CD4-positive, CD25-positive, alpha-beta regulatory T cell (primary cell): ENCODE results near the gene C19orf85. TPM values are rescaled to one million over a fixed set of nuclear protein-coding genes. Genes with fewer than 3 reads are reported as not detected.

Experiments used
- ATAC-seq, 2 donors: fragments of 150-1000 bp; cut with Tn5 transposase; one replicate each; pipeline ENCODE4 v1.10.0; 2021; ENCODE audit warnings: low read depth in 2 of 2, moderate number of reproducible peaks in 2 of 2, moderate library complexity in 1 of 2
- DNase-seq, 3 donors: peaks; one replicate each; pipeline versions ENCODE4 v3.0.0 to v3.0.0-alpha.2; 2012 to 2022; ENCODE audit warnings: mixed read lengths in 1 of 3
- H3K27ac ChIP-seq: one replicate; pipeline ENCODE4 v1.7.0; 2013; ENCODE audit warnings: mild to moderate bottlenecking, low read length; ENCODE audit not compliant: insufficient read depth, poor library complexity, severe bottlenecking
- H3K27me3 ChIP-seq: one replicate; pipeline ENCODE4 v1.7.0; 2013; ENCODE audit warnings: low read length; ENCODE audit not compliant: control insufficient read depth, insufficient read depth
- H3K36me3 ChIP-seq: one replicate; pipeline ENCODE4 v1.7.0; 2013; ENCODE audit warnings: mild to moderate bottlenecking, low read length, moderate library complexity; ENCODE audit not compliant: control insufficient read depth, insufficient read depth
- H3K4me1 ChIP-seq: 2 replicates; pipeline ENCODE4 v1.7.0; 2013; ENCODE audit warnings: mild to moderate bottlenecking, low read length; ENCODE audit not compliant: insufficient read depth, control insufficient read depth, poor library complexity, severe bottlenecking
- H3K4me3 ChIP-seq: one replicate; pipeline ENCODE4 v1.7.0; 2013; ENCODE audit warnings: low read depth, mild to moderate bottlenecking, low read length, moderate library complexity
- H3K9me3 ChIP-seq, 2 experiments: 1 replicate in 1 of 2; 2 replicates in 1 of 2; pipeline ENCODE4 v1.7.0; 2013; ENCODE audit warnings: low read length in 2 of 2, mild to moderate bottlenecking in 1 of 2, moderate library complexity in 1 of 2; ENCODE audit not compliant: control insufficient read depth in 2 of 2
- H3K27ac Mint-ChIP-seq, 3 donors: one replicate each; pipeline ENCODE4 v1.8.0; 2020 to 2022; ENCODE audit warnings: mild to moderate bottlenecking in 3 of 3, mixed read lengths in 3 of 3, moderate library complexity in 2 of 3
- H3K27me3 Mint-ChIP-seq: one replicate; pipeline ENCODE4 v1.8.0; 2022; ENCODE audit warnings: mild to moderate bottlenecking, mixed read lengths
- H3K36me3 Mint-ChIP-seq: one replicate; pipeline ENCODE4 v1.8.0; 2020; ENCODE audit warnings: mixed read lengths
- H3K4me1 Mint-ChIP-seq, 4 donors: one replicate each; pipeline ENCODE4 v1.8.0; 2020 to 2022; ENCODE audit warnings: mixed read lengths in 4 of 4, mild to moderate bottlenecking in 1 of 4
- H3K4me3 Mint-ChIP-seq, 4 donors: one replicate each; pipeline ENCODE4 v1.8.0; 2020 to 2022; ENCODE audit warnings: mild to moderate bottlenecking in 4 of 4, mixed read lengths in 4 of 4, moderate library complexity in 3 of 4
- H3K9me3 Mint-ChIP-seq, 7 donors: one replicate each; pipeline ENCODE4 v1.8.0; 2020 to 2022; ENCODE audit warnings: mixed read lengths in 7 of 7, mild to moderate bottlenecking in 3 of 7, moderate library complexity in 2 of 7
- polyA plus RNA-seq, 4 donors: library from polyadenylated mRNA; unstranded; fragments of 300-500 nt; fragmentation: Illumina TruSeq; gene quantifications; one replicate each; pipeline ENCODE4 v1.2.3, GENCODE V29; 2021
- total RNA-seq: library from RNA; stranded (reverse); gene quantifications from one replicate; pipeline ENCODE4 v1.2.3, GENCODE V29; 2022

C19orf85 gene
- total and polyA plus RNA-seq, 5 donors from 2014 or later = not detected

- Histone ChIP-seq H3K27me3 (no peaks in the 10 kb centered on the region), H3K4me1 (peaks cover 18% of the 10 kb centered on the region), H3K27ac (peak within 1 kb of the TSS; percentile 71), H3K9me3 (no peaks in the 10 kb centered on the region), H3K36me3 (no peaks in the 10 kb centered on the region), H3K4me3 (peak within 1 kb of the TSS; percentile 72)
- no peaks in the 10 kb centered on the region for H3K36me3 Mint-ChIP-seq
- peak; percentile 100 for DNase-seq
- H3K4me1 Mint-ChIP-seq = peaks cover 0 to 31% (median 7%) of the 10 kb centered on the region in 4 donors
- peak within 1 kb of the TSS; percentile 92 to 96 (median 95) for H3K27ac Mint-ChIP-seq
- peaks cover 0 to 2% (median 0%) of the 10 kb centered on the region in 7 donors for H3K9me3 Mint-ChIP-seq
- ATAC-seq = peak; percentile 96 to 97
- H3K27me3 Mint-ChIP-seq = no peaks in the 10 kb centered on the region
- H3K4me3 Mint-ChIP-seq = peak within 1 kb of the TSS; percentile 90 to 94 (median 93)
Observed at GRCh38 chr19:55461259-55461973, 3.1 kb downstream of the C19orf85 start, which contains the start of gene ISOC2. Gene ISOC2, minus strand, starts transcription at chr19:55461642. Its CDS starts 5,156 bp downstream, at chr19:55456486.

DNA sequence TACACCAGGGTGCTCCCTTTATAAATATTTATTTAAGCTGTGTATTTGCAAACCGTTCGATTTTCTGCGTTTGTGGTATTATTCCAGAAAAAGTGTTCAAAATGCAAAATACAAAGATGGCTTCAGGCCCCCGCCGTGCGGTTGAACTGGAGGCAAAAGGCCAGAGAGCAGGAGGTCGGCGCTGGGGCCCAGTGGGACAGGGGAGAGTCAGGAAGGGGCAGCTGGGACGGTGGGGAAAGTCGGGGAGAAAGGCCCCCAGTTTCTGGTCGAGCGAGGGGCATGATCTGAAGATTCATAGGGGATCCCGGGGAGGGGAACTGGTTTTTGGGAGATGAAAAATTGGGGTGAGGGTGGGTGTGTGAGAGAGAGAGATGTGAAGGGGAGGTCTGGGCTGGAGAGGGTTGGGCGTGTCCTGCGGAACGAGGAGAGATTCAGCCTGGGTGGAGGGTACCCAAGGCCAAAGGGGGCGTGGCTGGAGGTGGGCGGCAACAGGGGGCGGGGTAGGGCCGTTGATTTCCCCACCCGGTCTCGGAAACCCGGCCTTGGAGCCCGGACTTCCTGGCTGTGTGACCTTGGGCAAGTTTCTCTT is 3.8 kb downstream of the C19orf85 start:
- Histone ChIP-seq H3K27me3 (no peaks in the 10 kb centered on the region), H3K4me1 (peaks cover 18% of the 10 kb centered on the region), H3K4me3 (peak overlapping the region; percentile 48), H3K9me3 (no peaks in the 10 kb centered on the region), H3K36me3 (no peaks in the 10 kb centered on the region), H3K27ac (peak overlapping the region; percentile 71)
- Mint-ChIP-seq H3K27ac (peak overlapping the region; percentile 89 to 95 (median 92)), H3K27me3 (no peaks in the 10 kb centered on the region), H3K4me1 (peaks cover 0 to 31% (median 7%) of the 10 kb centered on the region in 4 donors), H3K9me3 (peaks cover 0 to 2% (median 0%) of the 10 kb centered on the region in 7 donors), H3K36me3 (no peaks in the 10 kb centered on the region), H3K4me3 (peak overlapping the region; percentile 72 to 94 (median 91))
- ATAC-seq (no peak), DNase-seq (peak in 2 of 3 donors; percentile 40 to 42)

- H3K27ac ChIP-seq = no peak overlapping the region
- peaks cover 18% of the 10 kb centered on the region for H3K4me1 ChIP-seq
- ATAC-seq = no peak
- no peak overlapping the region for H3K4me3 ChIP-seq
- Mint-ChIP-seq H3K36me3 (no peaks in the 10 kb centered on the region), H3K9me3 (peaks cover 0 to 2% (median 0%) of the 10 kb centered on the region in 7 donors), H3K27me3 (no peaks in the 10 kb centered on the region), H3K27ac (peak overlapping the region in 2 of 3 donors; percentile 33 to 92), H3K4me3 (peak overlapping the region; percentile 72 to 94 (median 91)), H3K4me1 (peaks cover 0 to 31% (median 7%) of the 10 kb centered on the region in 4 donors)
- no peaks in the 10 kb centered on the region for H3K27me3 ChIP-seq
- DNase-seq = no peak
- no peaks in the 10 kb centered on the region for H3K36me3 ChIP-seq
- H3K9me3 ChIP-seq = no peaks in the 10 kb centered on the region
Observed at GRCh38 chr19:55459950-55460657, 4.4 kb downstream of the C19orf85 start.

DNA sequence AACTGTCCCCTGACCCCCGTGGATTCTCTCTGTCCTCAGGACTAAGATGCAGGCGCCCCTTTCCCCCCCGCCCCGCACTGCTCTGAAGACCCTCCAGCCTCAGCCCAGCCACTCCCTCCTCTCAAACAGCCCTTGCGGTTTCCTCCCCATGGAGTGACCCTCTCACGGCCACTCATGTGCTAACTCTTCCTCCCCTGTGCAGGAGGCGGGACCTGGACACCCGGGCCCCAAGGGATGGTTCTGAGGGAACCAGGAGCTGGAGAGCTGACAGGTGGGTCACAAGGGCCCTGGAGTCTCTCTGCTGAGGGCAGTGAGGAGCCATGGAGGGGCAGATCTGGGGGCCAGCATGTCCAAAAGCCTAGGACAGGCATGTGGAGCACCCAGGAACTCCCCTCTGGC is 5.0 kb downstream of the C19orf85 start:
- H3K4me1 ChIP-seq = peaks cover 18% of the 10 kb centered on the region
- no peak overlapping the region for H3K27ac ChIP-seq
- peak overlapping the region in 3 of 4 donors; percentile 12 to 72 (median 58) for H3K4me3 Mint-ChIP-seq
- ATAC-seq = no peak
- DNase-seq = no peak
- no peaks in the 10 kb centered on the region for H3K36me3 ChIP-seq
- H3K27me3 Mint-ChIP-seq = peaks cover 4% of the 10 kb centered on the region
- H3K9me3 Mint-ChIP-seq = peaks cover 0 to 2% (median 0%) of the 10 kb centered on the region in 7 donors
- no peaks in the 10 kb centered on the region for H3K27me3 ChIP-seq
- H3K36me3 Mint-ChIP-seq = peaks cover 3% of the 10 kb centered on the region
- H3K9me3 ChIP-seq = no peaks in the 10 kb centered on the region
- no peak overlapping the region for H3K4me3 ChIP-seq
- H3K4me1 Mint-ChIP-seq = peaks cover 0 to 31% (median 9%) of the 10 kb centered on the region in 4 donors
- no peak overlapping the region for H3K27ac Mint-ChIP-seq

- Histone ChIP-seq H3K4me3 (no peak overlapping the region), H3K27ac (no peak overlapping the region), H3K36me3 (no peaks in the 10 kb centered on the region), H3K27me3 (no peaks in the 10 kb centered on the region), H3K4me1 (peaks cover 19% of the 10 kb centered on the region), H3K9me3 (no peaks in the 10 kb centered on the region)
- peaks cover 12% of the 10 kb centered on the region for H3K36me3 Mint-ChIP-seq
- no peak overlapping the region for H3K27ac Mint-ChIP-seq
- peaks cover 0 to 2% (median 0%) of the 10 kb centered on the region in 7 donors for H3K9me3 Mint-ChIP-seq
- H3K4me3 Mint-ChIP-seq = peak overlapping the region in 2 of 4 donors; percentile 43 to 72
- H3K27me3 Mint-ChIP-seq = peaks cover 20% of the 10 kb centered on the region
- ATAC-seq (no peak), DNase-seq (no peak)
- H3K4me1 Mint-ChIP-seq = peaks cover 0 to 38% (median 16%) of the 10 kb centered on the region in 4 donors
Observed at GRCh38 chr19:55457683-55458457, 6.7 kb downstream of the C19orf85 start.

DNA sequence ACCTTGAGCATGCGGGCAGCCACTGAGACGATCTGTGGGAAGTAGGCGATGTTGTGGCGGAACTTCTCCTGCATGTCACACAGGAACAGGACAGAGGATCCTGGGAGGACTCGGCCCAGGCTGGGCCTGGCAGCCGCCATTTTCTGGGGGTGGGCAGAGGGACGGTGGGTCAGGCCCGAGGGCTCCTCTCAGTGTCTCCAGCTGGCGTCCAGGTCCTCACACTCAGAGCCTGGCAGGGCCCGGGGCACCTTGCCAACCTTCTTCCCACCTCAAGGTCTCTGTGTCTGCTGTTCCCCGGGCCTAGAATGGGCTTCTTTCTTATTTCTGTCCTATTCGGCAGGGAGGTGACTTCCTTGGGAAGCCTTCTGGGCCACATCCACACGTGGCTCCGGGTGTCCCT is 8.2 kb downstream of the C19orf85 start:
- peaks cover 20% of the 10 kb centered on the region for H3K27me3 Mint-ChIP-seq
- H3K9me3 Mint-ChIP-seq = peaks cover 0 to 2% (median 0%) of the 10 kb centered on the region in 7 donors
- H3K4me3 Mint-ChIP-seq = peak overlapping the region in 1 of 4 donors; percentile 70
- H3K9me3 ChIP-seq = no peaks in the 10 kb centered on the region
- H3K36me3 ChIP-seq = no peaks in the 10 kb centered on the region
- peaks cover 0 to 31% (median 12%) of the 10 kb centered on the region in 4 donors for H3K4me1 Mint-ChIP-seq
- H3K27ac ChIP-seq = no peak overlapping the region
- peaks cover 12% of the 10 kb centered on the region for H3K36me3 Mint-ChIP-seq
- H3K27me3 ChIP-seq = peaks cover 2% of the 10 kb centered on the region
- H3K27ac Mint-ChIP-seq = peak overlapping the region in 1 of 3 donors; percentile 51
- H3K4me1 ChIP-seq = peaks cover 25% of the 10 kb centered on the region
- no peak overlapping the region for H3K4me3 ChIP-seq
- DNase-seq (no peak), ATAC-seq (no peak)
